OCI-M2 (cell line): ENCODE measurements around the gene FAM25A.

ENCODE experiments used
- DNase-seq: peaks from one replicate; lab custom pipeline; 2025; ENCODE audit not compliant: unreplicated experiment; lab: John Stamatoyannopoulos, UW

FAM25A gene

GRCh38 chr10:87059401-87059800, 39.3 kb downstream of the FAM25A start:
- no peak for DNase-seq

- no peak for DNase-seq
Measured at GRCh38 chr10:87060280-87060928, 40.3 kb downstream of the FAM25A start.

- no peak for DNase-seq
Measured at GRCh38 chr10:87064651-87065050, 44.6 kb downstream of the FAM25A start.

- DNase-seq = no peak
Measured at GRCh38 chr10:87066178-87066577, 46.1 kb downstream of the FAM25A start.

GRCh38 chr10:87066865-87067264, 46.8 kb downstream of the FAM25A start:
- DNase-seq = no peak

- no peak for DNase-seq
Measured at GRCh38 chr10:87068281-87068680, 48.2 kb downstream of the FAM25A start.

GRCh38 chr10:87072449-87072848, 52.4 kb downstream of the FAM25A start:
- no peak for DNase-seq
